GM06990 (cell line): ENCODE data around the gene GRIK4.

Experiments used
- DNase-seq: peaks from one replicate; pipeline ENCODE4 v3.0.0-alpha.2; 2011; ENCODE audit not compliant: insufficient read length; ENCODE audit errors: extremely low read depth
- H3K27me3 ChIP-seq: replicated peaks from 2 replicates; pipeline ENCODE4 v1.6.0; 2011; ENCODE audit warnings: low read length; ENCODE audit not compliant: control insufficient read depth, insufficient read depth
- H3K36me3 ChIP-seq: 2 replicates; pipeline ENCODE4 v1.5.1; 2011; ENCODE audit warnings: low read length; ENCODE audit not compliant: control insufficient read depth, insufficient read depth
- H3K4me3 ChIP-seq: replicated peaks from 2 replicates; pipeline ENCODE4 v1.5.1; 2011; ENCODE audit warnings: low read depth, mild to moderate bottlenecking, control low read depth, low read length
- TF ChIP-seq, protein P1 (sequence below): IDR thresholded peaks from 2 replicates; pipeline ENCODE4 v1.5.1; 2011; ENCODE audit warnings: low read length, control low read depth, mild to moderate bottlenecking, inconsistent platforms; ENCODE audit not compliant: insufficient read depth, poor library complexity, severe bottlenecking

The GRIK4 gene

DNA sequence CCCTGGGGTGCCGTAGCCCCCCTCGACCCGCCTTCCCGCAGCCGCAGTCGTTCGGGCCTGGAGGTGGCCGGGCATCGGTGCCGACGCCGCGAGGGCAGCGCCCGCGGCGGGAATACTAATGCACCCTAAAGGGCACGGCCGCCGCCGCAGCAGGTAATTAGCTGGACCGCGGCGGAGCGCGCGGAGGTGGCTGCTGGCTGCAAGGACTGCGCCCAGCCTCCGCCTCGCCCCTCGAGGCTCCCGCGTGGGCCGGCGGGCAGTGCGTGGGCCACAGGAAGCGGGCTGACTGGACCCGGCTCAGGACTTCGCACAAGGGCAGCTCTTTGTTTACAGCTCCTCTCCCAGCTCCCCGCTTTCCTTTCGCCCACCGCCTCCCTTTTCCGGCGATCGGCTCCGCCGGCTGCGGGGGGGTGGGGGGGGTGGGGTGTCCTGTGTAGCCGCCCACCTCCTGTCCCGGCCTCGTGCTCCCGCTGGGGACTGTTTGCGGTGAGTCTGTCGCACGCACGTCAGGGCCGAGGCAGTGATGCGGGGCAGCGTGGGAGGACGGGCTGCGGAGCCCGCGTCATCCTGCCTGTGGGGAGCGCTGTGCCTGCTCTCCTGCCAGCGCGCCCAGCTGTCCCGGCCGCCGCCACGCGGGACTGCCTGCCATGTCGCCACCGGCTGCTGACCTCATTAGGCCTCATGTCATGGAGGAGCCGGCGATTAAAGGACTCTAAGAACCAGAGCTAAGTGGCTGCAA lies 53.2 kb downstream of the GRIK4 start:
- TF ChIP-seq, protein P1, sequence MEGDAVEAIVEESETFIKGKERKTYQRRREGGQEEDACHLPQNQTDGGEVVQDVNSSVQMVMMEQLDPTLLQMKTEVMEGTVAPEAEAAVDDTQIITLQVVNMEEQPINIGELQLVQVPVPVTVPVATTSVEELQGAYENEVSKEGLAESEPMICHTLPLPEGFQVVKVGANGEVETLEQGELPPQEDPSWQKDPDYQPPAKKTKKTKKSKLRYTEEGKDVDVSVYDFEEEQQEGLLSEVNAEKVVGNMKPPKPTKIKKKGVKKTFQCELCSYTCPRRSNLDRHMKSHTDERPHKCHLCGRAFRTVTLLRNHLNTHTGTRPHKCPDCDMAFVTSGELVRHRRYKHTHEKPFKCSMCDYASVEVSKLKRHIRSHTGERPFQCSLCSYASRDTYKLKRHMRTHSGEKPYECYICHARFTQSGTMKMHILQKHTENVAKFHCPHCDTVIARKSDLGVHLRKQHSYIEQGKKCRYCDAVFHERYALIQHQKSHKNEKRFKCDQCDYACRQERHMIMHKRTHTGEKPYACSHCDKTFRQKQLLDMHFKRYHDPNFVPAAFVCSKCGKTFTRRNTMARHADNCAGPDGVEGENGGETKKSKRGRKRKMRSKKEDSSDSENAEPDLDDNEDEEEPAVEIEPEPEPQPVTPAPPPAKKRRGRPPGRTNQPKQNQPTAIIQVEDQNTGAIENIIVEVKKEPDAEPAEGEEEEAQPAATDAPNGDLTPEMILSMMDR, result peak; percentile 20
- peak; percentile 87 for DNase-seq
- Histone ChIP-seq H3K36me3 (no peaks in the 10 kb centered on the region), H3K4me3 (peak overlapping the region; percentile 33), H3K27me3 (no peaks in the 10 kb centered on the region)

DNA sequence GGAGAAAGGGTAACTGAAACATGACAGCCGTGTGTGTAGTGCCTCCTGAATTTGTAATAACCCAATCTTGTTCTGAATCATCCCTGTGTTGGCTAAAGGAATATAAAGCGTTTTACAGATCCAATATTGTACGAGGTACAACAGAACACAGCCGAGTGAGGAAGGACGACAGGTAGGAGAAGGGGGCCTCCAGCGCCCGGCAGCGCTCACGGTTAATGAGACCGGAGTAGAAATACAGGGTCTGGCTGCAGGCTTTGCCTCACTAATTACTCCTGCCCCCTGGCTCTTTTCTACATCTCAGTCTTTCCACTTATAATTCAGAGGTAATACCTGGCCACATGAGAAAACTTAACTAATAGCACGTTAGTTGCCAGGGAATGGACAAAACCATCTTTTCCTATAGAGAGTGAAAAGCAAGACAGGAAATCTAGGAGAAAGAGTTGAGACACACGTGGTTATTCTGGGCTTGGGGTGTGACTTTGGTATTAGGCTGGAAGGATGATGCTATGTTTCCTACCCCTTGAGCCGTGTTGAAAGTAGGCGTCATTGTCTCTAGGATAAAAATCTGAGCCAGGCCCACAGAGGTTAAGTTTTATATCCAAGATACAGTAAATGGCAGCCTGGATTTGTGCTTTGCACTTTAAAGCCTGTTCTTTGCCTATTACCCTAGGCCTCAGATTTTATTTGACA lies 54.1 kb downstream of the GRIK4 start:
- no peak for DNase-seq
- TF ChIP-seq, protein P1, result no peak
- Histone ChIP-seq H3K27me3 (no peaks in the 10 kb centered on the region), H3K4me3 (no peak overlapping the region), H3K36me3 (no peaks in the 10 kb centered on the region)

DNA sequence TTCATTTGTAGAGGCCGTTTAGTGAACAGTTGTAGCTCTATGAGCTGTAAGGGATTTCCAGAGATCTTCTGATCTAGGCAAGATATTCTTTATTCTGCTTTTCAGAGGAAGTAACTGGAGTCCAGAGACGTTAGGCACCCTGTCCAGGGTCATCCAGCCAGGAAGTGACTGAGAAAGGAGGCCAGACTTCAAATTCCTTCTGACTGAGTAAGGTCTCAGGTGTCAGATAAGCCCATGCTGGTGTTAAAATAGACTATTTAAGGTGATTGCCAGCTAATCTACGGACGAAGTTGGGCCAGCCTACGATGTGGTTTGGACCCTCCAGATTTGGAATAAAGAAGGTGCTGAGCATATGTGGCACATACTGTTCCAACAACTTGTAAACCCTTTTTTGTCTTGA lies 54.6 kb downstream of the GRIK4 start:
- no peak for DNase-seq
- Histone ChIP-seq H3K4me3 (no peak overlapping the region), H3K36me3 (no peaks in the 10 kb centered on the region), H3K27me3 (no peaks in the 10 kb centered on the region)
- TF ChIP-seq, protein P1, result no peak

DNA sequence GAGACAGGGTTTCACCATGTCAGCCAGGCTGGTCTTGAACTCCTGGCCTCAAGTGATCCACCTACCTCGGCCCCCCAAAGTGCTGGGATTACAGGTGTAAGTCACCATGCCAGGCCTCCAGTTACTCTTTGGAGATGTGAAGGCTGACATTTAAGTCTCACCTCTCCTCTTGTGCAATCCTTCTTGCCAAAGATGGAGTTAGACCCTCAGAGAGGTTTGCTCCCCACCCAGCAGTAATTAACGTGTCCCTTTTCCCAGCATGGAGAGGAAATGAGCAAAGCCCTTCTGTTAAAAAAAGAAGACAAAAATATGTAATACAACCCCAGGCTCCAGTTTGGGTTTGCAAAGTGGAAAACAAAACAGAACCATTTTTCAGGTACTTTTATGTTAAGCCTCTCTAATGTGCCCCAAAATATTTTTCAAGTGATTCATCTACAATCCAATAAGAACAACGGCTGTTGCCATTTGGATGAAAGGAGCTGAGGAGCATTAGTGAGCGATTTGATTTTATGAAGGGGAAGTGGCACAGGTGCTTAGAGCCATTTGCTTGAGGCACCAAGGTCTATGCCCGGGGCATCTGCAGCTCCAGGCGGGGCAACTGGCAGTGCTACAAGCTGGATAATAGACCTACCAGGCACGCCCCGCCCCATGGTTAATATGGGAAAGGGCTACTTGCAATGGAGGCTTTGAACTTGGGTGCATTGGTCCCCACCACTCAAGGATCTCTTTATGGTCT lies 57.2 kb downstream of the GRIK4 start:
- DNase-seq, result no peak
- no peaks in the 10 kb centered on the region for H3K27me3 ChIP-seq
- H3K36me3 ChIP-seq, result no peaks in the 10 kb centered on the region
- no peak overlapping the region for H3K4me3 ChIP-seq
- TF ChIP-seq, protein P1, result no peak

DNA sequence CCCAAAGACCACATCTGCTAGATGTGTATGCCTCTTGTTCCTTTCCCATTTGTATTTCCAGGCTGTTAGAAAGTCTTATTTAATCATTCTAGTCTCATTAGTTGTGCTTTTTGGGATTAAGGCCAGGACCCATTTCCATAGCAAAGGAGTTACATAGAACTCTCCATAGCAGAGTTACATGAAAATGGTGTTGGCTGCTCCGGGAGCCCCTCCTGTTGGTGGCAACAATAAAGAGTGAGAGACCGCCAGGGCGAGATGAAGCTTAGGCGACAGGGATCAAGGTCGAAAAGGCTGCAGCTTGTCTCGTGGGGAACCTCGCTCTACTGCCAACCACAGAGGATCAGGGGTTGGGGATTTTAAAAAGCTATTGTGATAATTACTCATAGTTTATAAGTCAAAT lies 58.3 kb downstream of the GRIK4 start:
- DNase-seq, result no peak
- Histone ChIP-seq H3K4me3 (no peak overlapping the region), H3K27me3 (no peaks in the 10 kb centered on the region), H3K36me3 (no peaks in the 10 kb centered on the region)
- TF ChIP-seq, protein P1, result no peak
